Measurements from ENCODE around the gene PEMT.

PEMT gene

DNA sequence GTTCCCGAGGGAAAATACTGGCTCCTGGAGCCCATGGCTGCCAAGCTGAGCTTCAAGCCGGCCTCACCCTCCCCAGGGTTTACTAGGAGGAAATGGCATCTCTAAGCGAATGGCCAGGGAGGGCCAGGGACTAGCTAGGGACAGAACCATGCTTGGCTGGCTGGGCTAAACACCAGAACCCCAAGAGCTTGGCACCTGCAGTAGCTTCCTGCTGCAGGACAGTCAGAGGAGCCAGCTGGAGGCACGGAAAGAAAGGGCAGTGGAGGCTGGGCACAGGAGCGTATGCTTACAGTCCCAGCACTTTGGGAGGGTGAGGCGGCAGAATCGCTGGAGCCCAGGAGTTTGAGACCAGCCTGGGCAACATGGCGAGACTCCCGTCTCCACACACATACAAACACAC, 33.7 kb downstream of the PEMT start:
- Histone ChIP-seq H3K36me3 (ENCODE audit: control insufficient read depth, insufficient read depth, low read length) (no peaks in the 10 kb centered on the region), H3K4me3 (replicated peaks; ENCODE audit: low read depth, low read length) (no peak overlapping the region), H3K27me3 (replicated peaks; ENCODE audit: control insufficient read depth, insufficient read depth, low read length) (no peaks in the 10 kb centered on the region)
- TF ChIP-seq, protein P1, sequence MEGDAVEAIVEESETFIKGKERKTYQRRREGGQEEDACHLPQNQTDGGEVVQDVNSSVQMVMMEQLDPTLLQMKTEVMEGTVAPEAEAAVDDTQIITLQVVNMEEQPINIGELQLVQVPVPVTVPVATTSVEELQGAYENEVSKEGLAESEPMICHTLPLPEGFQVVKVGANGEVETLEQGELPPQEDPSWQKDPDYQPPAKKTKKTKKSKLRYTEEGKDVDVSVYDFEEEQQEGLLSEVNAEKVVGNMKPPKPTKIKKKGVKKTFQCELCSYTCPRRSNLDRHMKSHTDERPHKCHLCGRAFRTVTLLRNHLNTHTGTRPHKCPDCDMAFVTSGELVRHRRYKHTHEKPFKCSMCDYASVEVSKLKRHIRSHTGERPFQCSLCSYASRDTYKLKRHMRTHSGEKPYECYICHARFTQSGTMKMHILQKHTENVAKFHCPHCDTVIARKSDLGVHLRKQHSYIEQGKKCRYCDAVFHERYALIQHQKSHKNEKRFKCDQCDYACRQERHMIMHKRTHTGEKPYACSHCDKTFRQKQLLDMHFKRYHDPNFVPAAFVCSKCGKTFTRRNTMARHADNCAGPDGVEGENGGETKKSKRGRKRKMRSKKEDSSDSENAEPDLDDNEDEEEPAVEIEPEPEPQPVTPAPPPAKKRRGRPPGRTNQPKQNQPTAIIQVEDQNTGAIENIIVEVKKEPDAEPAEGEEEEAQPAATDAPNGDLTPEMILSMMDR (IDR thresholded peaks at IDR 0.05; ENCODE audit: insufficient read depth, low read length, poor library complexity, severe bottlenecking): no peak
- DNase-seq (ENCODE audit: extremely low read depth, insufficient read length): no peak

DNA sequence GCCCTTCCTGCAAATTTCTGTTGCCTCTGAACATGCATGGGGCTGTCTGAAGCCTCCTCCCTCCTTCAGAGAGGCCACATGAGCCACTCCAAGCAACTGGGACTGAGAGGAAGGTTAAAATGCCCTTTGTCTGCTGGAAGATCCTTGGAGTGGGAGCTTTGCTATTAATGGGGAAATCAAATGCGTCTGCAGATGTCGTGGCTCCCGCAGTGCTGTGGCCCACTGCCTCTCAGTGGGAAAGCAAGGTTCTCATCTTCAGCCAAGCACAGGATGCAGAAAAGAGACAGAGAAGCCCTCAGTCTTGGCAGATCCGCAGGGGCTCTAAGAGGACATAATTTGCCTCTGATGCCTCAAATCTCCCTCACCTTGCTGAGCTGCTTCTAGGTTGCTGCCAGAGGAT, 34.8 kb downstream of the PEMT start:
- no peaks in the 10 kb centered on the region for H3K27me3 ChIP-seq (replicated peaks; ENCODE audit: control insufficient read depth, insufficient read depth, low read length)
- H3K4me3 ChIP-seq (replicated peaks; ENCODE audit: low read depth, low read length): no peak overlapping the region
- TF ChIP-seq, protein P1 (IDR thresholded peaks at IDR 0.05; ENCODE audit: insufficient read depth, low read length, poor library complexity, severe bottlenecking): no peak
- DNase-seq (ENCODE audit: extremely low read depth, insufficient read length): no peak
- no peaks in the 10 kb centered on the region for H3K36me3 ChIP-seq (ENCODE audit: control insufficient read depth, insufficient read depth, low read length)

DNA sequence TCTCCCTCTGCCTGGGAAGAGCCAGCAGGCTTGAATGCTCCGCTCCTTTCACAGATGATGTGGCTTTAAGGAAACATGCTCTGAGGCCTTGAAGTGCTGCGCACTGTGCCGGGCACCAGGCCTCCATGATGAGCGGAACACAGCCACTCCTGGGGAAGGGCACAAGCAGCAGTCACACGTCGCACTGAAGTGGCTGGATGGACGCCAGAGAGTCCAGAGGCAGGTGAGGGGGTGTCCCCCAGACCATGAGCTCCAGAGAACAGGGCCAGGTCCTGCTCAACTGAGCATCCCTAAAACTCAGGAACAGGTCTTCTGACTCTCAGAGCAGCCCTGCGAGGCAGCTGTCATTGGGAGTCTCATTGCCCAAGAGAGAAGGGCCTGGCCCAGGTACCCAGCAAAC, 35.6 kb downstream of the PEMT start:
- TF ChIP-seq, protein P1 (IDR thresholded peaks at IDR 0.05; ENCODE audit: insufficient read depth, low read length, poor library complexity, severe bottlenecking): no peak

DNA sequence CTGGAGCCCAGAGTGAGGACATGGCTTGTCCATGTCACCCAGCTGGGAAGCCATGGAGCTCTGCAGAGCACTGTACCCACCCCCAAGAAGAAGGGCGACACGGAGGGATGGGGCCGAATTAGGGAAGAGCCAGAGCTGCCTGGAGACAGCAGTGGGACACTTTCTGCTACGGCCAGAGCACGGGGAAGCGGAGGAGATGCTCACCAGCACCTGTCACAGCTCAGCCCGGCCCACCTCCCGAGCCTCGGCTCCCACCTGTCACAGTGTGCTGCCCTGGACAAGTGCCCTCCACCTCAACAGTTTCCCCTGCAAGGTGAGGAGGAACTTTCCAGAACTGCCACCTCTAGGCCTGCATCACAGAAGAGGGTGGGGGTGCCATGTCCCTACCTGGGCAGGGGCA, 36.4 kb downstream of the PEMT start:
- TF ChIP-seq, protein P1 (IDR thresholded peaks at IDR 0.05; ENCODE audit: insufficient read depth, low read length, poor library complexity, severe bottlenecking): no peak
- Histone ChIP-seq H3K36me3 (ENCODE audit: control insufficient read depth, insufficient read depth, low read length) (no peaks in the 10 kb centered on the region), H3K27me3 (replicated peaks; ENCODE audit: control insufficient read depth, insufficient read depth, low read length) (no peaks in the 10 kb centered on the region), H3K4me3 (replicated peaks; ENCODE audit: low read depth, low read length) (no peak overlapping the region)
- no peak for DNase-seq (ENCODE audit: extremely low read depth, insufficient read length)

More for the DNA sequence above, 35.6 kb downstream of the PEMT start:
- H3K27me3 ChIP-seq (replicated peaks; ENCODE audit: control insufficient read depth, insufficient read depth, low read length): no peaks in the 10 kb centered on the region
- H3K4me3 ChIP-seq (replicated peaks; ENCODE audit: low read depth, low read length): no peak overlapping the region
- no peak for DNase-seq (ENCODE audit: extremely low read depth, insufficient read length)
- H3K36me3 ChIP-seq (ENCODE audit: control insufficient read depth, insufficient read depth, low read length): no peaks in the 10 kb centered on the region

DNA sequence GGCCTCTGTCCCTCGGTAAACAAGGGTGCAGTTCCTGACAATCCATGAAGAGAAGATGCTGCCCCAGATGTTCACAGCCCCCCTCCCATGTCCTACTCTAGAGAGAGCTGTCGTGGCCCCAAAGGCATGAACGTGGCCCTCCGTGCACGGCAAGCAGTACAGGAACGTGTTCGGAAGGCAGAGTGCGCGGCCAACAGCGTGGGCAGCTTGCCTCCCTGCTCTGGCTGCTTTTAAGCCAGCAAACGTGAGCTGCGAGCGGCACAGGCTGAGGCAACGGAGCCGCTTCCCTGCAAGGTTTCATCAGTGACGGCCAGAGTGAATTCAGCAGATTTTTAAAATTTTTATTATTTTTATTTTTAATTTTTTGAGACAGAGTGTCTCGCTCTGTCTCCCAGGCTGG, 37.2 kb downstream of the PEMT start:
- TF ChIP-seq, protein P1 (IDR thresholded peaks at IDR 0.05; ENCODE audit: insufficient read depth, low read length, poor library complexity, severe bottlenecking): no peak

More for the DNA sequence above, 37.2 kb downstream of the PEMT start:
- DNase-seq (ENCODE audit: extremely low read depth, insufficient read length): no peak
- no peaks in the 10 kb centered on the region for H3K36me3 ChIP-seq (ENCODE audit: control insufficient read depth, insufficient read depth, low read length)
- no peak overlapping the region for H3K4me3 ChIP-seq (replicated peaks; ENCODE audit: low read depth, low read length)
- no peaks in the 10 kb centered on the region for H3K27me3 ChIP-seq (replicated peaks; ENCODE audit: control insufficient read depth, insufficient read depth, low read length)
